ENCODE data around the gene ANXA6. TPM values are rescaled to one million over a fixed set of nuclear protein-coding genes. Genes with fewer than 3 reads are reported as not detected.

Gene ANXA6
- total and polyA plus RNA-seq, 2 of the 4 experiments (the other 2 are of a cell fraction) = 355 to 610 TPM

DNA sequence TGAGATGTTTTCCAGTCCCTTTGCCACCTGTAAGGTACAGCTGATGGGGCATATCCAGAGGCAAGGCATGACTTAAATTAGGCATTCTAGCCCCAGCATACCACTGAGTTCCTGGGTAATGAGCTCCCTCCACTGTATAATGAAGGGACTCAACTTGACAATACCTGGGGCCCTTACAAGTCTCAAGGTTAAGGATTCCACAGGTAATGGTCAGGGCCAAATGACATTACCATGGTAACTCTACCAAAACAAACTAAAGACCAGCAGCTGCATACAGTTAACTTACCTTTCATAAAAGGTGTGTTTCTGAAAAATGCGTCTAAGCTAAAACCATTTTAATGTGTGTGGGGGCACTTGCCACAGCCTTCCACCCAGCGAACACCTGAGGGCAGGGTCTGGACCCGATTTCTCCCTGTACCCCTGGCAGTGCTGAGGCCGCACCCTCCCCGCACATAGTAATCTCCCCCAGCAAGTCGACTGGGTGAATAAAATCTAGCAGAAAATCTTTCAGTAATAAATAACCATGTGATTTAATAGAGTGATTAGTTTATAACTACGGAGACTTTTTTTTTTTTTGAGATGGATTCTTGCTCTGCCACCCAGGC is 42.1 kb upstream of the ANXA6 start:
- no peak overlapping the region for H3K18ac ChIP-seq (ENCODE audit: low read depth, low read length)
- no peak overlapping the region for H2BK5ac ChIP-seq (ENCODE audit: low read depth, low read length, poor library complexity, severe bottlenecking)
- H3K9ac ChIP-seq (ENCODE audit: low read depth, low read length) = no peak overlapping the region
- intact Hi-C loops (cut with micrococcal nuclease) (no loop called here), dilution Hi-C loops (cut with HindIII; ENCODE audit: low sequenced_read_pairs, unreplicated experiment) (no loop called here), in situ Hi-C loops (cut with MboI; ENCODE audit: low sequenced_read_pairs) (no loop called here)
- H2AK5ac ChIP-seq (ENCODE audit: low read depth, low read length) = no peak overlapping the region
- no peaks in the 10 kb centered on the region for H3K79me1 ChIP-seq (ENCODE audit: low read depth in 1 of 2, low read length in 2 of 2)
- no peaks in the 10 kb centered on the region for H4K20me1 ChIP-seq (ENCODE audit: insufficient read depth, low read length)
- no peak overlapping the region for H2AK9ac ChIP-seq (replicated peaks; ENCODE audit: low read depth, low read length, poor library complexity)
- DNase-seq (no peak), ATAC-seq (ENCODE audit: low read depth) (no peak)
- H3K14ac ChIP-seq (replicated peaks; ENCODE audit: low read depth, low read length) = no peak overlapping the region
- H3K4me1 ChIP-seq (ENCODE audit: control insufficient read depth, insufficient read depth, low read length) = no peaks in the 10 kb centered on the region
- no peaks in the 10 kb centered on the region for H3K36me3 ChIP-seq (ENCODE audit: control insufficient read depth, insufficient read depth, low read length)
- H3K4me2 ChIP-seq (ENCODE audit: low read depth, low read length) = no peak overlapping the region
- no peak overlapping the region for H4K5ac ChIP-seq (ENCODE audit: low read depth, low read length)
- no peak overlapping the region for H2BK20ac ChIP-seq (ENCODE audit: low read depth, low read length)
- H2BK120ac ChIP-seq (ENCODE audit: low read depth, low read length) = no peak overlapping the region
- H3K23ac ChIP-seq (ENCODE audit: low read depth, low read length) = no peak overlapping the region
- no peak overlapping the region for H3K56ac ChIP-seq (ENCODE audit: extremely low read depth, insufficient read depth, low read length)
- no peaks in the 10 kb centered on the region for H3K9me3 ChIP-seq (ENCODE audit: control insufficient read depth, insufficient read depth, low read length)
- no peak for TF ChIP-seq FOS (IDR thresholded peaks at IDR 0.05; ENCODE audit: low read depth, low read length)
- no peak for TF ChIP-seq MAZ (IDR thresholded peaks at IDR 0.05; ENCODE audit: borderline replicate concordance, low read depth, low read length)
- no peak for TF ChIP-seq CEBPB (IDR thresholded peaks at IDR 0.05; ENCODE audit: low read depth, low read length)
- TF ChIP-seq CHD1 (IDR thresholded peaks at IDR 0.05; ENCODE audit: low read depth, low read length) = no peak
- no peak for TF ChIP-seq POLR2A (IDR thresholded peaks at IDR 0.05; ENCODE audit: low read depth, low read length)
- no peak for TF ChIP-seq RCOR1 (IDR thresholded peaks at IDR 0.05; ENCODE audit: insufficient replicate concordance, low read length)
- no peak for TF ChIP-seq MXI1 (IDR thresholded peaks at IDR 0.05; ENCODE audit: borderline replicate concordance, low read depth, low read length)
- TF ChIP-seq USF2 (IDR thresholded peaks at IDR 0.05; ENCODE audit: low read depth, low read length) = no peak
- TF ChIP-seq BHLHE40 (IDR thresholded peaks at IDR 0.05; ENCODE audit: low read depth, low read length) = no peak
- no peak for TF ChIP-seq SMC3 (IDR thresholded peaks at IDR 0.05; ENCODE audit: low read depth, low read length)
- no peak for TF ChIP-seq RFX5 (IDR thresholded peaks at IDR 0.05; ENCODE audit: low read depth, low read length)
- TF ChIP-seq MAFK (IDR thresholded peaks at IDR 0.05; ENCODE audit: low read depth, low read length) = no peak
- TF ChIP-seq, protein P1, sequence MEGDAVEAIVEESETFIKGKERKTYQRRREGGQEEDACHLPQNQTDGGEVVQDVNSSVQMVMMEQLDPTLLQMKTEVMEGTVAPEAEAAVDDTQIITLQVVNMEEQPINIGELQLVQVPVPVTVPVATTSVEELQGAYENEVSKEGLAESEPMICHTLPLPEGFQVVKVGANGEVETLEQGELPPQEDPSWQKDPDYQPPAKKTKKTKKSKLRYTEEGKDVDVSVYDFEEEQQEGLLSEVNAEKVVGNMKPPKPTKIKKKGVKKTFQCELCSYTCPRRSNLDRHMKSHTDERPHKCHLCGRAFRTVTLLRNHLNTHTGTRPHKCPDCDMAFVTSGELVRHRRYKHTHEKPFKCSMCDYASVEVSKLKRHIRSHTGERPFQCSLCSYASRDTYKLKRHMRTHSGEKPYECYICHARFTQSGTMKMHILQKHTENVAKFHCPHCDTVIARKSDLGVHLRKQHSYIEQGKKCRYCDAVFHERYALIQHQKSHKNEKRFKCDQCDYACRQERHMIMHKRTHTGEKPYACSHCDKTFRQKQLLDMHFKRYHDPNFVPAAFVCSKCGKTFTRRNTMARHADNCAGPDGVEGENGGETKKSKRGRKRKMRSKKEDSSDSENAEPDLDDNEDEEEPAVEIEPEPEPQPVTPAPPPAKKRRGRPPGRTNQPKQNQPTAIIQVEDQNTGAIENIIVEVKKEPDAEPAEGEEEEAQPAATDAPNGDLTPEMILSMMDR (conservative IDR thresholded peaks at IDR 0.05; ENCODE audit: low read depth, low read length) = no peak
- TF ChIP-seq NFE2L2 (IDR thresholded peaks at IDR 0.05; ENCODE audit: low read depth, low read length) = no peak
- no peak for TF ChIP-seq RAD21 (IDR thresholded peaks at IDR 0.05; ENCODE audit: low read length)
- no peak overlapping the region for H2BK15ac ChIP-seq (ENCODE audit: low read depth, low read length)
- H3K27me3 ChIP-seq (ENCODE audit: control insufficient read depth, insufficient read depth, low read length) = peaks cover 7% of the 10 kb centered on the region
- ChIA-PET POLR2A (ENCODE audit: unreplicated experiment) (no interaction called here), CTCF (no interaction called here)
- H2AFZ ChIP-seq (replicated peaks; ENCODE audit: low read length, poor library complexity) = no peak overlapping the region
- no peak overlapping the region for H3K4me3 ChIP-seq (ENCODE audit: insufficient read depth, low read depth, low read length)
- H3K9me1 ChIP-seq (ENCODE audit: insufficient read depth, low read length) = no peaks in the 10 kb centered on the region
- no TSS peak for BruUV-seq (replicated peaks)
- no peak overlapping the region for H4K8ac ChIP-seq (ENCODE audit: low read depth in 2 of 2, low read length in 2 of 2)
- no peak overlapping the region for H3K4ac ChIP-seq (ENCODE audit: low read depth, low read length)
- no CpG with 5 or more reads among the region's 7 CpGs for WGBS, 2 experiments (ENCODE audit: extremely low coverage in 2 of 2, insufficient read length in 1 of 2)
- H4K91ac ChIP-seq (ENCODE audit: insufficient read depth, low read depth, low read length) = no peak overlapping the region
- H3K27ac ChIP-seq (ENCODE audit: insufficient read depth, low read length) = no peak overlapping the region

Measured in IMR-90 (cell line).